Activated naive CD4-positive, alpha-beta T cell treated with anti-CD3 and anti-CD28 coated beads, Interleukin-2, amount 10 ng/mL, durations not matched to agents 7 days and 5 days (primary cell): Measurements from ENCODE around the gene ZNF827.

Source experiments
- CTCF ChIA-PET: fragments of 350-600 bp; sonication (Branson Sonifier 250); formaldehyde crosslinking; loops from one replicate; lab custom pipeline; 2021; ENCODE audit warnings: antibody characterized with exemption; lab: Charles Lee
- DNase-seq: peaks from one replicate; pipeline ENCODE4 v3.0.0-alpha.2; 2020
- H3K27ac Mint-ChIP-seq: one replicate; pipeline ENCODE4 v1.8.0; 2021; ENCODE audit warnings: mild to moderate bottlenecking, moderate library complexity, mixed read lengths
- H3K27me3 Mint-ChIP-seq: one replicate; pipeline ENCODE4 v1.8.0; 2021; ENCODE audit warnings: mild to moderate bottlenecking, mixed read lengths
- H3K36me3 Mint-ChIP-seq: one replicate; pipeline ENCODE4 v1.8.0; 2021; ENCODE audit warnings: mixed read lengths
- H3K4me1 Mint-ChIP-seq: one replicate; pipeline ENCODE4 v1.8.0; 2021; ENCODE audit warnings: mixed read lengths
- H3K4me3 Mint-ChIP-seq: one replicate; pipeline ENCODE4 v1.8.0; 2021; ENCODE audit warnings: mild to moderate bottlenecking, moderate library complexity, mixed read lengths
- H3K9me3 Mint-ChIP-seq: one replicate; pipeline ENCODE4 v1.8.0; 2021; ENCODE audit warnings: mixed read lengths

The ZNF827 gene

DNA sequence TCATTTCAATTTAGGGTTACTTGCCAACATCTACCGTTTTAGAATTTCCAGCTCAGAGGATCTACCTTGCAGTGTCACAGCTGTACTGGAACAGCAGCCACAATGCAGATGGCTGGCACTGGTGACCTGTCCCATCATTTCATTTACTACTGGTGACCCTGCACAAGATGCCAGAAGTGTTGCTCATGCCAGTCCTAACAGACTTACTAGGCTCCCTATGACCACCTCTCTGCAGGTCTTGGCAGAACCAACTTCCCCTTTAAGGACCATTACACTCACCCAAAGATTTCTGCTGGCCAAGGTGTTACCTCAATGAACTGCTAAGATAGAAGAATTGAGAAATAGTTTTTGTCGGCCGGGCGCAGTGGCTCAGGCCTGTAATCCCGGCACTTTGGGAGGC, 151.8 kb downstream of the ZNF827 start:
- Mint-ChIP-seq H3K36me3 (peaks cover 7% of the 10 kb centered on the region), H3K4me1 (no peaks in the 10 kb centered on the region), H3K27ac (no peak overlapping the region), H3K4me3 (no peak overlapping the region), H3K27me3 (no peaks in the 10 kb centered on the region), H3K9me3 (peaks cover 7% of the 10 kb centered on the region)
- CTCF ChIA-PET, result no interaction called here
- DNase-seq, result no peak

DNA sequence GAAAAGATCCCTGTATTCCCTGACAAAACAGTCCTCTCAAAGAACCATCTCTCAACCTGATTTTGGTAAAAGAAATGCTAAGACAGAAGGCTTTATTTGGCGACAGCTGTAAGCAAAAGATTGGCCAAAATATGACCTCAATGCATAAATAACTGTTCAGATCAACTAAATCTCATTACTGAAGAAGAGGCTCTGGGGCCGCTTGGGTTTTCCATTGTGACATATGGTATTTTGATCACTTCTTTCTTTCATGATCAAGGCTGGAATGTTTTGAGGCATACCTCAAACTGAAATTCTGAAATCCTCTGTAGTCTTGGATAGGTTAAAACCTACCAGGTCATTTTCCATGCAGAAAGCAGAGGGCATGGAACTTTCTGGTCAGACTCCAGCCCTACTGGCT, 152.4 kb downstream of the ZNF827 start:
- no peak for DNase-seq
- CTCF ChIA-PET, result no interaction called here
- Mint-ChIP-seq H3K27me3 (no peaks in the 10 kb centered on the region), H3K9me3 (peaks cover 7% of the 10 kb centered on the region), H3K4me3 (no peak overlapping the region), H3K36me3 (peaks cover 7% of the 10 kb centered on the region), H3K4me1 (no peaks in the 10 kb centered on the region), H3K27ac (no peak overlapping the region)

DNA sequence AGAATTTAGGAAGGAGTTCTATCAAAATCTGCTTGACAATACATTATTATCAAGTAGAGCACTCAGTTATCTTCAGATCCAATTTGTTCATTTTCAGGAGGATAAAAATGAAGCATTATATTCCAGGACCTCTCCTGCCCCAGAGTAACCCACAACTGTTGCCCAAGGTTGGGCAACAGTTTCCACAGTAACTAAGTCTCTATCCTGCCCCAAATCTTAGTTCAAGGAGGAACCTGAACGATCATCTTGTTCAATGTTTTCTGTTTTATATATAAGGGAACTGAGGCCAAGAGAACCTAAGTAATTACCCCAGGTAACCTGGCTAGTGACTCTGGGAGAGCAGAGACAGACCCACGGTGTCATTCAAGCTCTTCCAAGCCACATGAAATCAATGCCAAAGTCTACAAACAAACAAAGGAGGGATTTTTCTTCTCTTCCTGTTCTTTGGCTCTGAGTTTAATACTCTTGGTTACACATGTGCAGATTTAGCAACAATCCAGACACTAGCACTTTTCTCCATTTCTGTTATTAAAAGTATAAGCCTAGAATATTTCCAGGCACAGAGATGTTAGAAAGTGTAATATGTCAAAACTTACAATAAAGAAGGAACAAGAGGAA, 153.1 kb downstream of the ZNF827 start:
- Mint-ChIP-seq H3K4me1 (no peaks in the 10 kb centered on the region), H3K27ac (no peak overlapping the region), H3K36me3 (peaks cover 7% of the 10 kb centered on the region), H3K27me3 (no peaks in the 10 kb centered on the region), H3K4me3 (no peak overlapping the region), H3K9me3 (peaks cover 7% of the 10 kb centered on the region)
- CTCF ChIA-PET, result no interaction called here
- DNase-seq, result no peak

DNA sequence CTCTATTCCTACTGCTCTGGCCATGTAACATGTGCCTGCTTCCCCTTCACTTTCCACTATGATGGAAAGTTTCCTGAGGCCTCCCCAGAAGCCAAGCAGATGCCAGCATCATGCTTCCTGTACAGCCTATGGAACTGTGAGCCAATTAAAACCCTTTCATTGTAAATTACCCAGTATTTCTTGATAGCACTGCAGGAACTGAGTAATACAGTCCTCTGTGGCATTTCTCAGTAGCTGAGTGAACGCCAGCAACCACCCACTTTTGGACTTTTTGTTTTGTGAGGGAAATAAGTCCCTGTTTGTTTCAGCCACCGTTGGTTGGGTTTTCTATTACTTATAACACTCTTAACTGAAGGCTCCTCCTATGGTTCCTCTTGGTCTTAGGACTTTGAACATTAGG, 154.6 kb downstream of the ZNF827 start:
- H3K27me3 Mint-ChIP-seq, result no peaks in the 10 kb centered on the region
- peaks cover 2% of the 10 kb centered on the region for H3K4me1 Mint-ChIP-seq
- CTCF ChIA-PET, result no interaction called here
- no peak for DNase-seq
- H3K4me3 Mint-ChIP-seq, result no peak overlapping the region
- H3K27ac Mint-ChIP-seq, result no peak overlapping the region
- peaks cover 11% of the 10 kb centered on the region for H3K36me3 Mint-ChIP-seq
- peaks cover 7% of the 10 kb centered on the region for H3K9me3 Mint-ChIP-seq

DNA sequence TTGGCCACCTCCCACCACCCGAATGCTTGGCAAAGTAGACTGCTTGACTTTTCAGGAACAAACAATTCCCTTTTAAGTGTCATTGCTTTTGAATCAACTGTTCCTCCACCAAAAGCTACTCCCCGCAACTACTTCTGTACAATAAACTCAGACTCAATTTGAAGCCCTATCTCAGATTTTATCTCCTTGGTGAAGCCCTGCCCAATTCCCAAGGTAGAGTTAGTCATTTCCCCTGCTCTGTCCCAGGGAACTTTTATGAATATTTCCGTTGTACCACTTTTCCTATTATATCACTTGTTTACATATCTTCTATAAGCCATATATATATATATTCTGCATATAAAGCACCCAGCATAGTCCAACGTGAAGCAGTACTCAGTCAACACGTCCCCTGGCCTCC, 155.9 kb downstream of the ZNF827 start:
- no peak overlapping the region for H3K27ac Mint-ChIP-seq
- no peaks in the 10 kb centered on the region for H3K27me3 Mint-ChIP-seq
- H3K4me3 Mint-ChIP-seq, result no peak overlapping the region
- H3K36me3 Mint-ChIP-seq, result peaks cover 17% of the 10 kb centered on the region
- CTCF ChIA-PET, result no interaction called here
- H3K4me1 Mint-ChIP-seq, result peaks cover 2% of the 10 kb centered on the region
- DNase-seq, result no peak
- H3K9me3 Mint-ChIP-seq, result peaks cover 7% of the 10 kb centered on the region

DNA sequence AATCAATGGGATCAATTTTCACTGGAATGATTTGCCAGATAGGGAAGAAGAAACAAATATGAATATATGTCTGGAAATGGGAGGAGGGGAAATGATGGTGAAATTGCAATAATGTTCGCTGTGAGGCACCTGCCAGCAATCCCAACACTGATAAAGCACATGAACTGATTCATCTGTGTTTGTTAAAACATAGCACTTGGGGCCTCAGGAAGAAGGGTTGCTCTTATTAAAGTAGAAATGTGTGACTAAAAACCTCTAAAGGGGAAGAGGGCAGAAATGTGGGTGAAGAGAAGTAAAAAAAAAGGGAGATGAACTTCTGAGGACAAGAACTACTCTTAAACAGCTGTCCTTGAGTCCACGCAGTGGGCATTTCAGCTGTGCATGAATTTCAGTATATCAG, 157.3 kb downstream of the ZNF827 start:
- no peaks in the 10 kb centered on the region for H3K27me3 Mint-ChIP-seq
- no peak overlapping the region for H3K4me3 Mint-ChIP-seq
- H3K27ac Mint-ChIP-seq, result no peak overlapping the region
- no peak for DNase-seq
- H3K4me1 Mint-ChIP-seq, result peaks cover 2% of the 10 kb centered on the region
- H3K9me3 Mint-ChIP-seq, result peaks cover 7% of the 10 kb centered on the region
- H3K36me3 Mint-ChIP-seq, result peaks cover 17% of the 10 kb centered on the region
- CTCF ChIA-PET, result no interaction called here

DNA sequence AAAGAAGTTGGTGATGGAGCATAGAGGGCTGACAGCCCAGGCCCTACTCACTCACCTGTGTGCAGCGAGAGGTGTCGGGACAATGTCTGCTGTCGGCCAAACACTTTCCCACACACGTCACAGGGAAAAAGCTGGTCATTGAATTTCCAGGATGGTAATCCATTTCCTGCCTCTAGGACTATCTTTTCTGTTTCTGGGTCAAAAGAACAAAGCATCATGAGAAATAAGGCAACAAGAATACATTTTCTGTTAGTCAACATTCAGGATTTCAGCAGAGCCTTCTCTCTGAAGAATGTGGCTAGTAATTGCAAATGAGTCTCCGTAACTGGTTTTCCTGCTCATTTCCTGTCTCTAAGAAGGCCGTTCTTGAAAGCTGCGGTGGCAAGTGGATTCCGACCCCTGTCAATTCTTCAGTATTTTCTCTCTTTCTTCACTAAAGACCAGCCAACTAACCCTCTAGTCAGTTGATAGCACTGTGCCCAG, 159.3 kb downstream of the ZNF827 start:
- DNase-seq, result no peak
- Mint-ChIP-seq H3K9me3 (peaks cover 7% of the 10 kb centered on the region), H3K27me3 (no peaks in the 10 kb centered on the region), H3K4me3 (no peak overlapping the region), H3K27ac (no peak overlapping the region), H3K36me3 (peaks cover 18% of the 10 kb centered on the region), H3K4me1 (peaks cover 2% of the 10 kb centered on the region)
- CTCF ChIA-PET, result no interaction called here

DNA sequence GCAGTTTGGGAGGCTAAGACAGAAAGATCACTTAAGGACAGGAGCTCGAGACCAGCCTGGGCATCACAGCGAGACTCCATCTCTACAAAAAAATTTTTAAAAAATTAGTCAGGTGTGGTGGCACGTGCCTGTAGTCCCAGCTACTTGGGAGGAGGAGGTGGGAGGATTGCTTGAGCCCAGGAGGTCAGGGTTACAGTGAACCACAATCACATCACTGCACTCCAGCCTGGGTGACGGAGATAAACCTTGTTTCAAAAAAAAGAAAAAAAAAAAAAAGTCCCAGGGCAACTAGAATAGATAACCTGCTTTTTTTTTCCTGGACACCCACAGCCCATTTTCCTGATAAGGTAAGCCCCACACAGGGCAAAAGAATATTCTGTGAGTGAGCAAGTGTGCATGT, 162.4 kb downstream of the ZNF827 start:
- H3K4me3 Mint-ChIP-seq, result no peak overlapping the region
- no peak for DNase-seq
- no peaks in the 10 kb centered on the region for H3K9me3 Mint-ChIP-seq
- peaks cover 2% of the 10 kb centered on the region for H3K4me1 Mint-ChIP-seq
- H3K27ac Mint-ChIP-seq, result no peak overlapping the region
- H3K27me3 Mint-ChIP-seq, result no peaks in the 10 kb centered on the region
- peaks cover 22% of the 10 kb centered on the region for H3K36me3 Mint-ChIP-seq
- CTCF ChIA-PET, result no interaction called here

DNA sequence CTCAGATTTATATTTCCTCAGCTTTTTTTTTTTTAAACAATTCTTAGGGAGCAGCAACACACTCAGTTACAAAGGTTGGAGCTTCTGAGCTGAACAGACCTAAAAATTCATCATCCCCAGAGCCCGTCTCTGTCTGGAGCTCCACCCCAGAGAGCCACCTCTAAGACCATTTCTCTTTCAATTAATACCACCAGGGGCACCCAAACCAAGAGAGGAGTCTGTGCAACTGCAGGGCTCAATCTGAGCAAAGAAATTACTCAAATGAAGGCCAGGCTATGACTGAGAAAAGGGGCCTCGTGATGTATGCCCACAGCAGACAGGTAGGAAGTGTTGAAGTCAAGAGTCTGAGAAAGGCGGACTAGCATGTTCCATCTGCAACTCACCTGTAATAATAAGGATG, 163.2 kb downstream of the ZNF827 start:
- H3K4me1 Mint-ChIP-seq, result peaks cover 2% of the 10 kb centered on the region
- H3K27me3 Mint-ChIP-seq, result no peaks in the 10 kb centered on the region
- H3K27ac Mint-ChIP-seq, result no peak overlapping the region
- H3K4me3 Mint-ChIP-seq, result no peak overlapping the region
- peaks cover 26% of the 10 kb centered on the region for H3K36me3 Mint-ChIP-seq
- no peaks in the 10 kb centered on the region for H3K9me3 Mint-ChIP-seq
- CTCF ChIA-PET, result no interaction called here
- no peak for DNase-seq

DNA sequence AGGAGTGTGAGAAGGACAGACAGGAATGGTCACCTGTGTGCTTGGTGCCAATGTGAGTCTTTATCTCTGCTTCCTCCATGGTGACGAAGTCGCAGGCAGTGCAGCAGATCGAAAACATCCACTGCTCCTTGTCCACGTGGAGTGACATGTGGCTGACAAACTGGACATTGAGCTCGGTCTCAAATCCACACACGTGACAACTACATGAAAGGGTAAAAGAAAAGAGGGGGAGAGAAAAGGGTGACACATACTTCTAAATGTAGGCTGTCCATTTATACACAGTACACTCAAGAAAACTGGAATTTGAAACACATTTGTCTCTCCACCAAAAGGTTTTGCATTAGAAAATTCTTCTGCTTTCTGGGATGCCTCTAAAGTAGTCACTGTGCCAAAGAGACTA, 164.2 kb downstream of the ZNF827 start:
- H3K9me3 Mint-ChIP-seq, result no peaks in the 10 kb centered on the region
- H3K36me3 Mint-ChIP-seq, result peaks cover 24% of the 10 kb centered on the region
- H3K27me3 Mint-ChIP-seq, result no peaks in the 10 kb centered on the region
- no peak for DNase-seq
- CTCF ChIA-PET, result no interaction called here
- H3K4me3 Mint-ChIP-seq, result no peak overlapping the region
- no peak overlapping the region for H3K27ac Mint-ChIP-seq
- peaks cover under 1% of the 10 kb centered on the region for H3K4me1 Mint-ChIP-seq

DNA sequence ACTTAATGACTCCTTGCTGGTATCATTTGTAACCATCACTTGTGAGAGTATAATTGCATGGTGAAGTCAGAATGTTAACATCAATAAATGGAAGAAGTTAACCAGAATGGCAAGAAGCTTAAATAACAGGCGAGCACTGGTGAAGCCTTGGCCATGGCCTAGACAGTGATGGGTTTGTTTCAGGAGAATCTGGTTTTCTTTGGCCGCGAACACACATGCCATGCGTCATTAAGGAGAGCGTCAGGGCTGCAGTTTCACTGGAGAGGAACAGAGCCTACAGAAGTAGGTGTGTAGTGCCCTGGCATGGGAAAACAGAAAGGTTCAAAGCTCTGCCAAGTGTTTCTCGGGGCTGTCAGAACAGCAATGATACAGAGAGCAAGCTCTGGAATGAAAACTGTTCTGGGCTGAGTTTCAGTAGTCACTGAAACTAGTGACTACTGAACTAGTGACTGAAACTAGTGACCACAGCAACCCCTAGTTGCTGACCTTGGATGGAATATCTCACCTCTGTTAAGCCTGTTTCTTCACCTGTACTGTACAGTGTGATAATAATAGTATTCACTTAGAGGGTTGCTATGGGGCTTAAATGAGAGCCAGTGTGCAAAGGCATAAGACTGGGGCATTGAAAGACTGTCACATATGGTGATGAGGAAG, 164.9 kb downstream of the ZNF827 start:
- Mint-ChIP-seq H3K9me3 (no peaks in the 10 kb centered on the region), H3K4me3 (no peak overlapping the region), H3K36me3 (peaks cover 19% of the 10 kb centered on the region), H3K27me3 (no peaks in the 10 kb centered on the region), H3K27ac (no peak overlapping the region), H3K4me1 (no peaks in the 10 kb centered on the region)
- CTCF ChIA-PET, result no interaction called here
- no peak for DNase-seq

DNA sequence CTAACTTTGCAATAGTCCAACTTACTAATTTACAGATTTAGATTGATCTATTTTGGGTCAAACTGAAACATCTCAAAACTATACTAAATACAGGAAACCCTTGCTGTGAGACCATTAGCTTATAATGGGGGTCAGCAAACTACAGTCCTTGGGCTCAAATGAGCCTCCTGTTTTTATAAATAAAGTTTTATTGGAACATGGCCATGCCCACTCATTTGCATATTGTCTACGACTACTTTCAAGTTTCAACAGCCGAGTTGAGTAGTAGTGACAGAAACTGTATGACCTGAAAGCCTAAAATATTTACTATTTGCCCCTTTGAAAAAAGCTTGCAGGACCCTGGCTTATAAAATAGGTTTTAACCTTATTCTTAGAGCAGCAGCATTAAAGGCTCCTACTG, 166.3 kb downstream of the ZNF827 start:
- DNase-seq, result no peak
- Mint-ChIP-seq H3K4me1 (no peaks in the 10 kb centered on the region), H3K4me3 (no peak overlapping the region), H3K9me3 (peaks cover 2% of the 10 kb centered on the region), H3K27ac (no peak overlapping the region), H3K36me3 (peaks cover 25% of the 10 kb centered on the region), H3K27me3 (no peaks in the 10 kb centered on the region)
- CTCF ChIA-PET, result no interaction called here

DNA sequence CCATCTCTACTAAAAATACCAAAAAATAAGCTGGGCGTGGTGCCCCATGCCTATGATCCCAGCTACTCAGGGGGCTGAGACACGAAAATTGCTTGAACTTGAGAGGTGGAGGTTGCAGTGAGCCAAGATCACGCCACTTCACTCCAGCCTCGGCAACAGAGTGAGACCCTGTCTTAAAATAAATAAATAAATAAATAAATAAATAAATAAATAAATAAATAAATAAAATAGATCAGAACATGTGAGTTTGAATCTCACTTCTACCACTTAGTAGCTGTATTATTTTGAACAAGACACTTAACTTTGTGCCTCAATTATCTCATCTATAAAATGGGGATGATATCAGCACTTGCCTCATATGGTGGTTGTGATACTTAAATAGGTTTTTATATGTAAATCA, 168.5 kb downstream of the ZNF827 start:
- Mint-ChIP-seq H3K36me3 (peaks cover 30% of the 10 kb centered on the region), H3K27ac (no peak overlapping the region), H3K27me3 (no peaks in the 10 kb centered on the region), H3K4me3 (no peak overlapping the region), H3K9me3 (peaks cover 2% of the 10 kb centered on the region), H3K4me1 (peaks cover 2% of the 10 kb centered on the region)
- CTCF ChIA-PET, result no interaction called here
- DNase-seq, result no peak

DNA sequence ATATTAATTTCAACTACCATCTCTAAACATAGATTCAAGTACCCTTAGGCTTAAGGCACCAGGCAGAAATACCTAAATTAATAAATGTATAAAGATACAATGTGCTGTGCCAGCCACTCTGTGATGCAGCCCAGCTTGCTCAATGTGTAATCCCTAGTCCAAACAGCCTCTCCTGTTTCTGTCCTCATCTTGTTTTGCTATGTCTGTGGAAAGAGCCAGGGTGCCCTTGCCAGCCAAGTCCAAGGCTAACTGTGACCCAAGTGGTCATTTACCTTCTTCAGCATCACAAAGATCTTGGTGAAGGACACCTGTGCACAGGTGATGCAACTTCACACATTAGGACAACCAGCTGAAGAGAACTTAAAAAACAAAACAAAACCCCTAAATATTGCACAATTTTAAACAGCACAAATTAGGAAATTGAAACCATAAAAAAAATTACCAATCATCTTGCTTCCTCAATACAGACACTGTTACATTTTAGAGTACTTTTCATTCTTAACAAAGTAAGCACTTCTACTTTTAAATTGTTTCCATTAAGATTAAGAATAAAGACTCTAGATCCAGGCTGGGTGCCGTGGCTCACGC, 169.1 kb downstream of the ZNF827 start:
- H3K27me3 Mint-ChIP-seq, result no peaks in the 10 kb centered on the region
- CTCF ChIA-PET, result no interaction called here
- no peak for DNase-seq
- H3K36me3 Mint-ChIP-seq, result peaks cover 34% of the 10 kb centered on the region
- peaks cover 2% of the 10 kb centered on the region for H3K4me1 Mint-ChIP-seq
- H3K27ac Mint-ChIP-seq, result no peak overlapping the region
- no peak overlapping the region for H3K4me3 Mint-ChIP-seq
- peaks cover 2% of the 10 kb centered on the region for H3K9me3 Mint-ChIP-seq

DNA sequence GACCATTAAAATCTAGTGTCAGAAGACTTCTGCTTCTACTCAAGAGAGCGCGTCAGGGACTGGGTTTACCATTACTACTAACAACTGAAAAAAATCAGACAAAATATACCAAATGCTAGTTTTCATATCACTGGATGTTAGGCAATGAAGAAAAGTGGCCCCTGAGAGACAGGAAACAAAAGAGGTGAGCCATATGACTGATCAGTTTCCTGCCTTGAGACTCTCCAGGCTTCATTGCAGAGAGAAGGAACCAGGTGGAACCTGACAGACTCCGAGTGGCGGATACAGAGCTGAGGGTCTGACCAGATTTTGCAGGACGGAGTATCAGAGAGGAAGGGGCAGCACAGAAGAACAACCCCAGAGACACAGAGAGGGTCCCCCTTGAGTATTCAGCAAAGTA, 172.3 kb downstream of the ZNF827 start:
- CTCF ChIA-PET, result no interaction called here
- H3K4me3 Mint-ChIP-seq, result no peak overlapping the region
- peaks cover 33% of the 10 kb centered on the region for H3K36me3 Mint-ChIP-seq
- H3K27ac Mint-ChIP-seq, result no peak overlapping the region
- peaks cover 2% of the 10 kb centered on the region for H3K4me1 Mint-ChIP-seq
- DNase-seq, result no peak
- no peaks in the 10 kb centered on the region for H3K27me3 Mint-ChIP-seq
- H3K9me3 Mint-ChIP-seq, result peaks cover 2% of the 10 kb centered on the region
